B cell (primary cell): ENCODE data around the gene ADAM12.

ENCODE experiments used
- EZH2 ChIP-seq: IDR thresholded peaks from 2 replicates; pipeline ENCODE4 v1.6.1; 2012; ENCODE audit warnings: borderline replicate concordance, low read depth, mild to moderate bottlenecking, moderate library complexity, low read length; ENCODE audit not compliant: insufficient read depth, poor library complexity, severe bottlenecking
- TF ChIP-seq, protein P1 (sequence below): fragments of 200-600 bp; IDR thresholded peaks from one replicate; pipeline ENCODE4 v1.8.0; 2022; ENCODE audit warnings: antibody characterized with exemption, mild to moderate bottlenecking

DNA sequence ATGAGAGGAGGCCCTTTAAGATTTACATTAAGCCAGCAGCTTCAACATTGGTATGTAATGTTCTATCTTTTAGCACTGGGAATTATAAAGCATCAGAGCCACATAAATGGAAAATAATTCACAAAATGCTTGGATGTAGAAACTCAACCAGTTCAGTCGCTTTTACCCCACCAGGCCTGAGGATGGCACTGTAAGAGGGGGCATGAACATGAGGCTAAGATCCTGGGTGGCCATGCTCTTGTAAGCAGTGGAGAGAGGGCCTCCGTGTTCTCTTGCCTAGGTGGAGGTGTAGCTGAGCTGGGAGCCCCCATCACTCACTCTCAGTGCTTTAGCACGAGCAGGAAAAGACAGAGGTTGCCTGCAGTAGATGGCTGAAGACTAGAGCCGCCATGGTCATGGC is 253.1 kb downstream of the ADAM12 start:
- TF ChIP-seq EZH2 = no peak
- TF ChIP-seq, protein P1, sequence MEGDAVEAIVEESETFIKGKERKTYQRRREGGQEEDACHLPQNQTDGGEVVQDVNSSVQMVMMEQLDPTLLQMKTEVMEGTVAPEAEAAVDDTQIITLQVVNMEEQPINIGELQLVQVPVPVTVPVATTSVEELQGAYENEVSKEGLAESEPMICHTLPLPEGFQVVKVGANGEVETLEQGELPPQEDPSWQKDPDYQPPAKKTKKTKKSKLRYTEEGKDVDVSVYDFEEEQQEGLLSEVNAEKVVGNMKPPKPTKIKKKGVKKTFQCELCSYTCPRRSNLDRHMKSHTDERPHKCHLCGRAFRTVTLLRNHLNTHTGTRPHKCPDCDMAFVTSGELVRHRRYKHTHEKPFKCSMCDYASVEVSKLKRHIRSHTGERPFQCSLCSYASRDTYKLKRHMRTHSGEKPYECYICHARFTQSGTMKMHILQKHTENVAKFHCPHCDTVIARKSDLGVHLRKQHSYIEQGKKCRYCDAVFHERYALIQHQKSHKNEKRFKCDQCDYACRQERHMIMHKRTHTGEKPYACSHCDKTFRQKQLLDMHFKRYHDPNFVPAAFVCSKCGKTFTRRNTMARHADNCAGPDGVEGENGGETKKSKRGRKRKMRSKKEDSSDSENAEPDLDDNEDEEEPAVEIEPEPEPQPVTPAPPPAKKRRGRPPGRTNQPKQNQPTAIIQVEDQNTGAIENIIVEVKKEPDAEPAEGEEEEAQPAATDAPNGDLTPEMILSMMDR = no peak
